Ureter (tissue), 1 donor: ENCODE measurements around the gene BAIAP3. TPM values are rescaled to one million over a fixed set of nuclear protein-coding genes. Genes with fewer than 3 reads are reported as not detected.

ENCODE experiments used
- DNase-seq: peaks from one replicate; pipeline ENCODE4 v3.0.0-alpha.2; 2020; ENCODE audit warnings: low spot score
- total RNA-seq: library from RNA; stranded (reverse); gene quantifications from one replicate; pipeline ENCODE4 v1.2.4, GENCODE V29; 2023
- donor health status: DM: yes; HTN: yes; CAD: no.

Gene BAIAP3
- total RNA-seq, 1 donor from 2014 or later, result 3.9 TPM

DNA sequence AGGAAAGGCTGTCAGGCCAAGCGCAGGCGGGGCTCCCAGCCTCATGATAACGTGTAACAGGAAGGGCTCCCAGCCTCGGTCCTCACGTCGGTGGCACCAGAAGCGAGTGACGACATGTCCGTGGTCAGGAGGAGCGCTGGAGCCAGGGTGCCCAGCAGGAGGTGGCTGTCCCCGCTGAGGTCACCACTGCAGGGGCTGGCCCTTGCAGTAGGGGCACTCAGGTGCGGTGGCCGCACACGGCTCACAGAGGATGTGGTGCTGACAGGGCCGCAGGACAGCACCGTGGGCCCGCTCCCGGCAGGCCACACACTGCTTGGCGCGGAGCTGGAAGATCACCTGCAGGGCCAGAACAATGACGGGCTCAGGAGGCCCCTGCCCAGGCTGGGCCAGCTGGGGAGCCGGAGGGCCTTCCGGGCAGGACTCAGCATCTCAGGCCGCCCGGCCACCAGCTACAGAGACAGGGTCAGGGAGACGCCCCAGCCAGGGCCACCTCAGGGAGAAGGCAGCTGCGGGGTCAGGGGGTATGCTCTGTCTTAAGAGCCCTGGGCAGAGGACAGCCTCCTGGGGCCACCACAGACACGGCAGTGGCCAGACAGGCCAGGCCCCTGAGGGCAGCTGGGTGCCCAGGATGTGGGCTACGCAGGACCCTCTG lies 32.7 kb downstream of the BAIAP3 start:
- DNase-seq, result no peak

GRCh38 chr16:1366712-1367299 lies 33.4 kb downstream of the BAIAP3 start:
- DNase-seq, result no peak

DNA sequence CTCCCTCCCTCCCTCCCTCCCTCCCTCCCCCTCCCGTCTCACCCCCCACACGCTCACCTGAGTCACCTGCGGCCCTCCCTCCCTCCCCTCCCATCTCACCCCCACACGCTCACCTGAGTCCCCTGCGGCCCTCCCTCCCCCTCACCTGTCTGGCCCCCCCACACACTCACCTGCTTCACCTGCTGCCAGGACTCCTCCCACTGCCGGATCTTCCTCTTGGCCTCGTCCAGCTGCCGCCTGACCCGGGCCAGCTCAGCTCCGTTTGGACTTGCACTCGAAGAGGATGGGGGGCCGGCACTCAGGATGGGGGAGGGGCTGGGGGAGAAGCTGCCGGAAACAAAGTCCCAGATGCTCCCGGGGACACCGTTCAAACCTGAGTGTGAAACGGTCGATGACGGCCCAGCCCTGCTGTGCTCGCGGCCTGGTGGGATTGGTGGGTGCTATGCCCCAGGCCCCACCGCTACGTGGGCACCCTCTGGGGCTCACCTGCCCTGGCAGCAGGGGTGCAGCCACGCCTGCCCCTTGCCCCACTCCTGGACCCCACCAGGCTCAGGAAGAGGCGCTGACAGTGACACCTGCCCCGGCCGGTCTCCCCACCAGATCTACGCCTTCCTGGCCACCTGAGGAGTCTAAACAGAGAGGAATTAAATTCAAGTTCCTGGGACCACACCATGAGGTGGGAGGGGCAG lies 34.2 kb downstream of the BAIAP3 start:
- DNase-seq, result no peak

DNA sequence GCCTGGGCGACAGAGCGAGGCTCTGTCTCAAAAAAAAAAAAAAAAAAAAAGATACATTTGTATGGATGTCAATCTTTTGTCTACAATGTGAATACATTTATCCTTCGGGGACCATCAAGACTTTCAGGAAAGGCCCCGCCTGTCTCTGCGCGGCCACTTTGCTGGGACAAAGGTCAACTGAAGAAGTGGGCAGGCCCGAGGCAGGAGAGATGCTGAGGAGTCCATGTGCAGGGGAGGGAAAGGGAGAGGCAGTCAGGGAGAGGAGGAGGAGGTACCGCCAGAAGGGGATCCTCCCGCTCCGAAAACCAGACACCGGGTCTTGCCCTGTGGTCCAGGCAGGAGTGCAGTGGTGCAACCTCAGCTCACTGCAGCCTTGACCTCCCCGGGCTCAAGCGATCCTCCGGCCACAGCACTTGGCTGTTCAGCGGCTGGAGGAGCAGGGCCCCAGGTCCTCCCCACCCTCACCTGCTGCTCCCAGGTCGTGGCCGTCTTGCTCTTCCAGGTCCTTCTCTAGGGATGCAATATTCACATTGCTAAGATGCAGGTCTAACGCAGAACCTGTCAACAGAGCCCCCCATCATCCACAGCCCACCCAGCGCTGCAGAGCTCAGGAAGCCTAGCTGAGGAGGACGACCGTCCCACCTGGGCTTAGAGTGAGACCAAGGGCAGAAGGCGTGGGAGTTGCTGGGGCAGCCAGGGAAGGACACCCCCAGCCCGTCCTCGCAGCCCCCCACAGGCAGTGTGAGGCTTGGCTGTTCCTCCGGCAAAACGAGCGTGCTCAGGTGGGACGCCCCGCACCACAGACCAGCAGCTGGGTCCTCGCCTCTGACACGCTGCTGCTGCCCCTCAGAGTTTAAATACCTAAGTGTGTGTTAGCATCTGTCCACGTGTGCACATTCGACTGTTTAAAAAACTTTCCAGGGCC lies 37.9 kb downstream of the BAIAP3 start:
- DNase-seq, result no peak

DNA sequence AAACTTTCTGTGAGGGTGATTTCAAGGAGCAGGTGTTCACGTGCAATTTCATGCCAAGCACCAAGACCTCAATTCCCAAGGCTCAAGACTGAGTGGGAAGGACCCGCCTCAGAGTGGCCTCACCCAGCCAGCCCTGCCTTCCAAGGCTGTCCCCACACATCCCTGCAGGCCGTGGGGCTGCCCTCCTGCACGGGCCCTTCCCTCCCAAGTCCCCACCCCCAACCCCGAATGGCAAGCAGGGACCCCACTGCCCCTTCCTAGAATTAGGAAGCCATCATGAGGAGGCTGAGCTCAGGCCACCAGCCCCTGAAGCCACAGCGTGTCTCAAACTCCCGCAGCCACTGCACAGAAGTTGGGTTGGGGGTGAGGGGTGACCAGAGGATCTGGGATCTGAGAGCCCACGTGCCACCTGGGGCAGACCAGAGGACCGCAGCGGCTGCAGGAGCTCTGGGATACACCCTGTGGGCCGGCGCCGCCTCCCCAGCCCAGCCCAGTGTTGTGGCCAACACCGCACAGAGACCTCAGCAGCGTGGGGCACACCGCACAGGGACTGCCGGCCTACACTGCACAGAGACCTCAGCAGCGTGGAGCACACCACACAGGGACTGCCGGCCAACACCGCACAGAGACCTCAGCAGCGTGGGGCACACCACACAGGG lies 39.0 kb downstream of the BAIAP3 start:
- DNase-seq, result no peak

- no peak for DNase-seq
Observed at GRCh38 chr16:1374418-1375297, 41.2 kb downstream of the BAIAP3 start.

DNA sequence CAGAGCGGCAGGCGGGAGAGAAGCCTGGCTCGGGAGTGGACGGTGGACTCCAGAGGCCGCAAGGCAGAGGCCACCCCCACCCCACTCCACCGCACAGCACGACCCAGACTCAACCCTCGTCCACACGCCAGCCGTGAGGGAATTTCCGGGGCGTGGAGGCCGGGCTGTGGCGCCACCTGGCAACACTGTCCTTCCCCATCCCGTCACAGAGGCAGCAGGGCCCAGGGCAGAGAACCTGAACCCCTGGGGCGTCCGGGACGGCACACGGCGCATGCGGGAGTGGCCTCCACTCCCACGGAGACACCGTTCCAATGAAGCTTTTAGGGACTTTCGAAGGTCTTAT lies 41.8 kb downstream of the BAIAP3 start:
- DNase-seq, result no peak

- no peak for DNase-seq
Observed at GRCh38 chr16:1375741-1376410, 42.4 kb downstream of the BAIAP3 start.

- DNase-seq, result no peak
Observed at GRCh38 chr16:1377406-1378010, 44.1 kb downstream of the BAIAP3 start.

DNA sequence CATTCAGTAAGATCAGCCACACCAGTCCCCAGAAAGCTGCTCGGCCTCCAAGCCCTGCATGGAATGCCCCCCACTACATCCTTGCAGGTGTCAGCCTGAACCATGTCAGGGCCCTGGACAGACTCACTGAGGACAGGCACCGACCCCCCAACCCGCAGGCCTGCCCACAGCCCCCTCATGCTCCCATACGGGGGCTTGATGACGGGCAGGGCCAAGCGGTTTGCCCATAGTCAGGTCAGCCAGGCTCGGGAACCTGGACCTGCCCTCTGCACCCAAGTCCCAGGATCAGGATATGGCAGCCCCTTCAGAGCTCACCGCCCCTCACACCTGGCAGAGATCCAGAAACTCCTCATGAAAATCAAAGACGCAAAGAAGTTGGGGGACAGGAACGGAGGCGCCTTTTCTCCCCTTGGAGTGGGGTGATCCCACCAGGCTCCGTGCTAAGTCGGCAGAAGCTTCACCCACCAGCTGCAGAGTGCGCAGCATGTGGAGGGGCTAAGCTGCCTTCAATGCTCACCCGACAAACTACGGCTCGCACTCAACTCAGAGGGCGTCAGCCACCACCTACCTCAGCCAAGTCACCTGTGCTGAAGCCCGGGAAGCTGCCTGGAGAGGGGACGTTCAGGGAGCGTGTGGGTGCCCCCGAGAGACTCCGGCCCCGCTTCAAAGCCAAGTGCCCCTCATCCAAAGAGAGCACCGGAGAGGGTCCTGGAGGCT lies 44.8 kb downstream of the BAIAP3 start:
- DNase-seq, result no peak

DNA sequence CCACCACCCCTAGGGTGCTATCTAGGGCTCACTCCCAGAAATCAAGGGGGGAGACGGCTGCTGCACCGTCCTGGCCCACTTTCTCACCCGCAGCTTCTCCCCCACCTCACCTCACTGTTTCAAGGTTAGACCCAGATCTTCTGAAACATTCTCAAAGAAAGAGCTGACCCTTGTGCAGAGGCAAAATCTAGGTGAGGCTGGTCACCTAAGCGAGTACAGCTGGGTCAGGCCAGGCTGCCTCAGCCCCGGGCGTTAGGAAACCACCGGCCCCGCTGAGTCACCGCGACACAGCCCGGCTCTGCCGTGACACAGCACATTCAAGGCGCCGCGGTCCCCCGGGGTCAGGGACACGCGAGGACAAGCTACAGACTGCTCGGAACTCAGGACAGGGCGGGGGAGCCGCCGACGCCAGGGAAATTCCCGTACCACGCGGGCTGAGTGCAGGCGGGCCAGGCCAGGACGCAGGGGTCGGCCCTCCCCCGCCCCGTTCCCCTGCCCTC lies 45.4 kb downstream of the BAIAP3 start:
- peak; percentile 80 for DNase-seq

GRCh38 chr16:1379304-1380076 lies 46.0 kb downstream of the BAIAP3 start:
- DNase-seq, result no peak

DNA sequence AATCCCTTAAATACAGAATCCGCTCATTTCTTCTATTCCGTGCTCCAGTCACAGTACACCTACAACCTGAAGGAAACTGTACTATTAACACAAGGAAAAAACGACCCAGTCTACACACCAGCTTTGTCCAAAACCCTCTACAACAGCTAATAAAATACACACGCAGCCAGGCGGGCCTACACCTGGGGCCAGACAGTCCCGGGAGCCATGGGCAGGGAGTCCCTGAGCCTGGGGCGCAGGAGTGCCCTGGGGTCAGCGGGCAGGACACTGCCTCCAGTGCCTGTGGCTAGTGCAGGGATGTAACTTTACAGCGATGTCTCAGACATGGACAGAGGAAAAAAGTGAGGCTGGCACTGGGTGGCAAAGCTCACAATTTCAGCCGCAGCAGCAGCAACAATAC lies 46.8 kb downstream of the BAIAP3 start:
- DNase-seq, result no peak

GRCh38 chr16:1381612-1382406 lies 48.4 kb downstream of the BAIAP3 start:
- DNase-seq, result no peak

GRCh38 chr16:1383556-1383955 lies 50.1 kb downstream of the BAIAP3 start:
- no peak for DNase-seq

- no peak for DNase-seq
Observed at GRCh38 chr16:1385232-1385631, 51.8 kb downstream of the BAIAP3 start.

GRCh38 chr16:1387331-1387730 lies 53.9 kb downstream of the BAIAP3 start:
- DNase-seq, result no peak
